Erythroblast (primary cell): ENCODE data around the gene P2RY12.

Source experiments
- GATA1 ChIP-seq: IDR thresholded peaks from 2 replicates; pipeline ENCODE4 v1.6.1; 2011; ENCODE audit warnings: low read depth, mild to moderate bottlenecking, control low read depth, low read length, moderate library complexity
- POLR2A ChIP-seq: IDR thresholded peaks from 2 replicates; pipeline ENCODE4 v1.6.1; 2011; ENCODE audit warnings: mild to moderate bottlenecking, low read length

DNA sequence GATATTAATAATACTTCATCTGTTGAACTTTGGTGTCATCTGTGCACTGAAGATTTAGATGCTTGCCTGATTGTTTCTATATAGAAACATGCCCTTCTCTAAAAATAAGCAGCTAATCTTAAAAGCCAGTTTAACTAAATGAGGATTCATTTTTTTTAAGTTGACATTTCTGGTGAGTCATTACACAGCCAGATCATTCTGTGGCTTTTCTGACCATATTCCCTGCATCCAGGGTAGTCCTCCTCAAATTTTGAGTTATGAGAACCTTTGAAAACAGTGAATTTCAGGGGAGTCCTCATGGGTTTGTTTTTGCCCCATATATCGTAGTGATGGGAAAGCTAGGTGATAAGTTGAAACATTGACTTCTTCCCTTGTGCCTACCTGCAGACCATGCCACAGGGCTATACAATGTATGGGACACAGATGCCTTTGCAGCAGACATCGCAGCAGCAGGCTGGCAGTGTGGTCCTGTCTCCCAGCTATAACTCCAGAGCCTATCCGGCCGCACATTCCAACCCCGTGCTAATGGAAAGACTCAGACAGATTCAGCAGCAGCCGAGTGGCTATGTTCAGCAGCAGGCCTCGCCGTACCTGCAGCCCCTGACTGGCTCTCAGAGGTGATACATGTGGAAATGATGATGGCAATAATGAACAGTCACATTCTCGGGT lies 26.5 kb upstream of the P2RY12 start:
- TF ChIP-seq POLR2A (no peak), GATA1 (no peak)
